Gastroesophageal sphincter (tissue), 4 donors: ENCODE data around the gene GTF3C1. TPM values are rescaled to one million over a fixed set of nuclear protein-coding genes. Genes with fewer than 3 reads are reported as not detected.

Experiments
- ATAC-seq: fragments of 150-250 bp; one replicate; pipeline ENCODE4 v1.9.1; 2016; ENCODE audit warnings: mild to moderate bottlenecking, moderate library complexity
- H3K27ac ChIP-seq, 4 donors: fragments of 200-600 bp; sonication (generic) in 3 of 4; 1 replicate in 3 of 4; 2 replicates in 1 of 4; pipeline ENCODE4 v1.5.1; 2016 to 2019
- H3K27me3 ChIP-seq: fragments of 200-600 bp; sonication (generic); one replicate; pipeline ENCODE4 v1.5.1; 2019
- H3K36me3 ChIP-seq, 2 donors: fragments of 200-600 bp; sonication (generic); one replicate each; pipeline ENCODE4 v1.5.1; 2019; ENCODE audit warnings: control low read depth in 1 of 2
- H3K4me1 ChIP-seq, 3 donors: fragments of 200-600 bp; sonication (generic); 1 replicate in 2 of 3; 2 replicates in 1 of 3; pipeline ENCODE4 v1.5.1; 2016 to 2019; ENCODE audit warnings: control low read depth in 2 of 3
- H3K4me3 ChIP-seq, 2 donors: fragments of 200-600 bp; sonication (generic); one replicate each; pipeline ENCODE4 v1.5.1; 2019; ENCODE audit warnings: mild to moderate bottlenecking in 1 of 2, moderate library complexity in 1 of 2
- H3K9me3 ChIP-seq, 3 donors: fragments of 200-600 bp; sonication (generic); one replicate each; pipeline ENCODE4 v1.5.1; 2017 to 2019; ENCODE audit warnings: control low read depth in 2 of 3
- CTCF ChIP-seq, 4 experiments: fragments of 200-600 bp in 2 of 4; fragments of 450-650 bp in 2 of 4; sonication (generic) in 1 of 4; IDR thresholded peaks; one replicate each; pipeline ENCODE4 v1.5.1; 2017 to 2019; ENCODE audit warnings: antibody characterized with exemption in 4 of 4, mild to moderate bottlenecking in 2 of 4, moderate library complexity in 2 of 4
- EP300 ChIP-seq: sonication (generic); formaldehyde crosslinking; IDR thresholded peaks from one replicate; pipeline ENCODE4 v1.6.1; 2017; ENCODE audit warnings: antibody characterized with exemption, mild to moderate bottlenecking
- POLR2A ChIP-seq, 2 donors: fragments of 450-650 bp; IDR thresholded peaks; one replicate each; pipeline ENCODE4 v1.6.1; 2017; ENCODE audit warnings: antibody characterized with exemption in 2 of 2, mild to moderate bottlenecking in 2 of 2, moderate library complexity in 1 of 2
- POLR2AphosphoS5 ChIP-seq: sonication (generic); formaldehyde crosslinking; IDR thresholded peaks from one replicate; pipeline ENCODE4 v1.6.1; 2017; ENCODE audit warnings: antibody characterized with exemption
- WGBS, 2 donors: methylation state at CpG; one replicate each; pipeline ENCODE4 v1.1.5; 2018; ENCODE audit warnings: low coverage in 1 of 2; 5-methylcytosine and 5-hydroxymethylcytosine counted together
- total RNA-seq, 4 donors: library from RNA; depleted of rRNA; stranded (reverse); fragments of >200 nt; gene quantifications; one replicate each; pipeline ENCODE4 v1.1.0, GENCODE V29; 2016

Gene GTF3C1
- total RNA-seq, 4 donors from 2014 or later = 37.0 to 57.8 (median 49.1) TPM

GRCh38 chr16:27481282-27481934, 68.3 kb downstream of the GTF3C1 start:
- 80 to 85% methylated on average over 5 to 10 of the region's 15 CpGs for WGBS, 2 donors
- H3K9me3 ChIP-seq = no peaks in the 10 kb centered on the region

GRCh38 chr16:27480761-27481160, 69.0 kb downstream of the GTF3C1 start:
- no peak overlapping the region for H3K27ac ChIP-seq
- 86 to 89% methylated on average over 4 to 7 of the region's 7 CpGs for whole genome bisulfite sequencing, 2 donors
- TF ChIP-seq POLR2A (IDR thresholded peaks at IDR 0.05) (no peak), EP300 (no peak), CTCF (IDR thresholded peaks at IDR 0.05) (no peak)
- ATAC-seq = no peak
- H3K9me3 ChIP-seq = no peaks in the 10 kb centered on the region
- H3K36me3 ChIP-seq = peaks cover 0 to 100% of the 10 kb centered on the region in 2 donors
- no peaks in the 10 kb centered on the region for H3K27me3 ChIP-seq
- no peaks in the 10 kb centered on the region for H3K4me1 ChIP-seq
- H3K4me3 ChIP-seq = no peak overlapping the region

More at GRCh38 chr16:27481282-27481934, 68.3 kb downstream of the GTF3C1 start:
- TF ChIP-seq CTCF (IDR thresholded peaks at IDR 0.05) (no peak), POLR2AphosphoS5 (no peak), EP300 (no peak), POLR2A (IDR thresholded peaks at IDR 0.05) (no peak)
- no peaks in the 10 kb centered on the region for H3K27me3 ChIP-seq
- H3K27ac ChIP-seq = no peak overlapping the region
- no peaks in the 10 kb centered on the region for H3K4me1 ChIP-seq
- no peak overlapping the region for H3K4me3 ChIP-seq
- ATAC-seq = no peak
- H3K36me3 ChIP-seq = peaks cover 0 to 100% of the 10 kb centered on the region in 2 donors

- WGBS, 2 donors = 78 to 100% methylated on average over 4 to 7 of the region's 9 CpGs
These were observed 73.5 kb downstream of the GTF3C1 start for GRCh38 chr16:27476240-27476639.

GRCh38 chr16:27475561-27475960, 74.2 kb downstream of the GTF3C1 start:
- WGBS, 2 donors = 45 to 53% methylated on average over 2 to 7 of the region's 9 CpGs
- peaks cover 0 to 100% of the 10 kb centered on the region in 2 donors for H3K36me3 ChIP-seq
- peaks cover 0 to 7% (median 0%) of the 10 kb centered on the region in 3 donors for H3K4me1 ChIP-seq
- no peaks in the 10 kb centered on the region for H3K9me3 ChIP-seq
- H3K27me3 ChIP-seq = no peaks in the 10 kb centered on the region
- H3K4me3 ChIP-seq = no peak overlapping the region
- H3K27ac ChIP-seq = no peak overlapping the region
- ATAC-seq = no peak
- TF ChIP-seq POLR2A (IDR thresholded peaks at IDR 0.05) (no peak), EP300 (no peak), POLR2AphosphoS5 (no peak), CTCF (IDR thresholded peaks at IDR 0.05) (no peak)

More at GRCh38 chr16:27476240-27476639, 73.5 kb downstream of the GTF3C1 start:
- Histone ChIP-seq H3K4me1 (no peaks in the 10 kb centered on the region), H3K27ac (no peak overlapping the region), H3K9me3 (no peaks in the 10 kb centered on the region), H3K4me3 (no peak overlapping the region), H3K27me3 (no peaks in the 10 kb centered on the region), H3K36me3 (peaks cover 0 to 100% of the 10 kb centered on the region in 2 donors)
- ATAC-seq = no peak
- TF ChIP-seq POLR2A (IDR thresholded peaks at IDR 0.05) = no peak
- no peak for TF ChIP-seq EP300

GRCh38 chr16:27474921-27475320, 74.8 kb downstream of the GTF3C1 start:
- Histone ChIP-seq H3K27ac (no peak overlapping the region), H3K4me3 (no peak overlapping the region), H3K9me3 (no peaks in the 10 kb centered on the region), H3K36me3 (peaks cover 0 to 100% of the 10 kb centered on the region in 2 donors), H3K27me3 (no peaks in the 10 kb centered on the region), H3K4me1 (peaks cover 0 to 10% (median 0%) of the 10 kb centered on the region in 3 donors)
- no peak for TF ChIP-seq POLR2AphosphoS5
- TF ChIP-seq POLR2A (IDR thresholded peaks at IDR 0.05) = no peak
- no peak for TF ChIP-seq EP300
- no peak for TF ChIP-seq CTCF (IDR thresholded peaks at IDR 0.05)
- 82% methylated on average over 4 of the region's 9 CpGs; no CpG with 5 or more reads in 1 of the 2 donors for WGBS, 2 donors
- no peak for ATAC-seq
